C4-2B (cell line): ENCODE data around the gene PRICKLE1.

Source experiments
- CTCF ChIP-seq: fragments of 450-650 bp; conservative IDR thresholded peaks from 2 replicates; pipeline ENCODE4 v1.5.1; 2017; ENCODE audit warnings: mild to moderate bottlenecking
- ZFX ChIP-seq: fragments of 450-650 bp; IDR thresholded peaks from 2 replicates; pipeline ENCODE4 v1.6.1; 2017

- TF ChIP-seq CTCF (no peak), ZFX (no peak)
These were observed 107.4 kb downstream of the PRICKLE1 start for GRCh38 chr12:42482041-42482747.
